ENCODE data around the gene SCYL1. TPM values are rescaled to one million over a fixed set of nuclear protein-coding genes. Genes with fewer than 3 reads are reported as not detected.

SCYL1 gene
- total and polyA plus RNA-seq, 2 donors (not counting 1 experiment from before 2014, with no cell fraction given) = 76.5 to 85.5 TPM

GRCh38 chr11:65502555-65503367 lies 22.1 kb upstream of the SCYL1 start:
- ATAC-seq (ENCODE audit: low read depth) = no peak

More at GRCh38 chr11:65502555-65503367, 22.1 kb upstream of the SCYL1 start:
- H3K4me3 ChIP-seq (ENCODE audit: control extremely low read depth in 1 of 5, extremely low read depth in 1 of 5, insufficient read depth in 1 of 5, low read depth in 2 of 5, low read length in 4 of 5) = peak overlapping the region; percentile 76 to 100 (median 93)
- H3K4me2 ChIP-seq (replicated peaks; ENCODE audit: low read depth, low read length, poor library complexity, severe bottlenecking) = peak overlapping the region; percentile 97
- CTCF ChIA-PET = interaction anchor here (0.6 to 17.5 kb wide), 13 partner anchors 5 to 190 kb away, joined by 3 to 541 read pairs (median 5); partner anchors contain the start of genes FRMD8, NEAT1 and SLC25A45
- peaks cover 41 to 47% of the 10 kb centered on the region in 2 donors for H3K4me1 ChIP-seq (ENCODE audit: control insufficient read depth in 2 of 2, insufficient read depth in 2 of 2, low read length in 2 of 2)
- POLR2A ChIA-PET = interaction anchor here (0.6 to 20.7 kb wide), 16 partner anchors 7 to 169 kb away, joined by 3 to 1159 read pairs (median 6); partner anchors contain the start of genes DPF2, NEAT1, SCYL1 and SLC25A45
- peak overlapping the region; percentile 71 for H3K27ac Mint-ChIP-seq
- no peak overlapping the region for H3K4me3 Mint-ChIP-seq
- H3K9me3 Mint-ChIP-seq (ENCODE audit: insufficient read depth) = no peaks in the 10 kb centered on the region
- H3K9me3 ChIP-seq (ENCODE audit: control extremely low read depth in 1 of 3, control insufficient read depth in 2 of 3, insufficient read depth in 1 of 3, low read length in 2 of 3) = no peaks in the 10 kb centered on the region
- intact Hi-C loops (cut with micrococcal nuclease) = no loop called here
- H3K4me1 Mint-ChIP-seq = peaks cover 52% of the 10 kb centered on the region
- H3K27me3 ChIP-seq (replicated peaks in 1 of 4; ENCODE audit: control extremely low read depth in 1 of 4, control insufficient read depth in 3 of 4, insufficient read depth in 4 of 4, low read length in 3 of 4) = no peaks in the 10 kb centered on the region
- TF ChIP-seq, protein P1, sequence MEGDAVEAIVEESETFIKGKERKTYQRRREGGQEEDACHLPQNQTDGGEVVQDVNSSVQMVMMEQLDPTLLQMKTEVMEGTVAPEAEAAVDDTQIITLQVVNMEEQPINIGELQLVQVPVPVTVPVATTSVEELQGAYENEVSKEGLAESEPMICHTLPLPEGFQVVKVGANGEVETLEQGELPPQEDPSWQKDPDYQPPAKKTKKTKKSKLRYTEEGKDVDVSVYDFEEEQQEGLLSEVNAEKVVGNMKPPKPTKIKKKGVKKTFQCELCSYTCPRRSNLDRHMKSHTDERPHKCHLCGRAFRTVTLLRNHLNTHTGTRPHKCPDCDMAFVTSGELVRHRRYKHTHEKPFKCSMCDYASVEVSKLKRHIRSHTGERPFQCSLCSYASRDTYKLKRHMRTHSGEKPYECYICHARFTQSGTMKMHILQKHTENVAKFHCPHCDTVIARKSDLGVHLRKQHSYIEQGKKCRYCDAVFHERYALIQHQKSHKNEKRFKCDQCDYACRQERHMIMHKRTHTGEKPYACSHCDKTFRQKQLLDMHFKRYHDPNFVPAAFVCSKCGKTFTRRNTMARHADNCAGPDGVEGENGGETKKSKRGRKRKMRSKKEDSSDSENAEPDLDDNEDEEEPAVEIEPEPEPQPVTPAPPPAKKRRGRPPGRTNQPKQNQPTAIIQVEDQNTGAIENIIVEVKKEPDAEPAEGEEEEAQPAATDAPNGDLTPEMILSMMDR (IDR thresholded peaks at IDR 0.05) = no peak
- TF ChIP-seq EZH2 (IDR thresholded peaks at IDR 0.05; ENCODE audit: borderline replicate concordance, insufficient read depth, low read depth, low read length, poor library complexity, severe bottlenecking) = no peak
- 0% methylated on average over 2 of the region's 6 CpGs for WGBS (ENCODE audit: insufficient coverage)
- DNase-seq = no peak
- peak overlapping the region; percentile 97 for H3K9ac ChIP-seq (ENCODE audit: low read length)
- peak overlapping the region; percentile 0 to 99 for H3K27ac ChIP-seq (ENCODE audit: low read length in 2 of 2)
- H3K27me3 Mint-ChIP-seq = no peaks in the 10 kb centered on the region
- peaks cover 82% of the 10 kb centered on the region for H3K79me2 ChIP-seq (ENCODE audit: control insufficient read depth, insufficient read depth, low read length)
- H2AFZ ChIP-seq (ENCODE audit: insufficient read depth, low read depth, low read length, poor library complexity, severe bottlenecking) = no peak overlapping the region
- H3K36me3 ChIP-seq (replicated peaks in 1 of 2; ENCODE audit: control extremely low read depth in 1 of 2, control insufficient read depth in 1 of 2, extremely low read depth in 1 of 2, insufficient read depth in 2 of 2, low read length in 1 of 2) = peaks cover 1 to 67% of the 10 kb centered on the region in 2 experiments
- peaks cover 82% of the 10 kb centered on the region for H4K20me1 ChIP-seq (ENCODE audit: control insufficient read depth, insufficient read depth, low read length, poor library complexity, severe bottlenecking)

Data from B cell (primary cell).